Measurements from ENCODE around the gene MORN5.

The MORN5 gene

DNA sequence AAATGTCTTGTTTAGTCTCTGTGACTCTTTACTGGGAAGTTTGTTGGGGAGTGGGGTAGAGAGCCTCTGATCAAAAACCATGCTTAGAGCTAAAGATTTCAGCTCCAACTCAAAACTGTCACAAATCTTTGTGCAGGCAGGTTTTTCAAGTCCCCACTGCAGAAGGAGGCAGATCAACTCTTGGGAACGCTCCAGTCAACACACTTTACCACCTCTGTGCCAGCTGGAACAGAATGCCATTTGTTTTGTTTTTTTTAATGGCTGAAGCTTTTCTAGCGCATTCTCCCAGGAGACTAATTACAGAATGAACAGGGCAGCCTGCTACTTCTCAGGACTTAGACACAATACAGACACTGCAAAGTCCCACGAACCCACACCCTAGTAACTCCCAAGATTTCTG lies 87.0 kb downstream of the MORN5 start:
- Histone ChIP-seq H3K27ac (ENCODE audit: extremely low read depth, low read depth, low read length) (no peak overlapping the region), H3K4me1 (ENCODE audit: control insufficient read depth, insufficient read depth, low read length) (no peaks in the 10 kb centered on the region), H3K4me3 (ENCODE audit: low read depth, low read length) (no peak overlapping the region), H3K9me3 (ENCODE audit: control insufficient read depth, insufficient read depth, low read depth, low read length) (no peaks in the 10 kb centered on the region), H3K36me3 (ENCODE audit: control insufficient read depth in 2 of 2, insufficient read depth in 1 of 2, low read length in 2 of 2) (peaks cover 22 to 84% of the 10 kb centered on the region in 2 experiments; a peak in 2 of 3 replicates)
- TF ChIP-seq ZNF548 (tag by site-specific recombination; IDR thresholded peaks at IDR 0.05) (no peak), ZNF596 (tag by site-specific recombination; IDR thresholded peaks at IDR 0.05) (no peak), ZNF248 (tag by site-specific recombination; IDR thresholded peaks at IDR 0.05) (no peak)
- TF ChIP-seq, protein P1, sequence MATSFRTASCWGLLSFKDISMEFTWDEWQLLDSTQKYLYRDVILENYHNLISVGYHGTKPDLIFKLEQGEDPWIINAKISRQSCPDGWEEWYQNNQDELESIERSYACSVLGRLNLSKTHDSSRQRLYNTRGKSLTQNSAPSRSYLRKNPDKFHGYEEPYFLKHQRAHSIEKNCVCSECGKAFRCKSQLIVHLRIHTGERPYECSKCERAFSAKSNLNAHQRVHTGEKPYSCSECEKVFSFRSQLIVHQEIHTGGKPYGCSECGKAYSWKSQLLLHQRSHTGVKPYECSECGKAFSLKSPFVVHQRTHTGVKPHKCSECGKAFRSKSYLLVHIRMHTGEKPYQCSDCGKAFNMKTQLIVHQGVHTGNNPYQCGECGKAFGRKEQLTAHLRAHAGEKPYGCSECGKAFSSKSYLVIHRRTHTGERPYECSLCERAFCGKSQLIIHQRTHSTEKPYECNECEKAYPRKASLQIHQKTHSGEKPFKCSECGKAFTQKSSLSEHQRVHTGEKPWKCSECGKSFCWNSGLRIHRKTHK (tag by site-specific recombination; IDR thresholded peaks at IDR 0.05) = no peak
- TF ChIP-seq, protein P2, sequence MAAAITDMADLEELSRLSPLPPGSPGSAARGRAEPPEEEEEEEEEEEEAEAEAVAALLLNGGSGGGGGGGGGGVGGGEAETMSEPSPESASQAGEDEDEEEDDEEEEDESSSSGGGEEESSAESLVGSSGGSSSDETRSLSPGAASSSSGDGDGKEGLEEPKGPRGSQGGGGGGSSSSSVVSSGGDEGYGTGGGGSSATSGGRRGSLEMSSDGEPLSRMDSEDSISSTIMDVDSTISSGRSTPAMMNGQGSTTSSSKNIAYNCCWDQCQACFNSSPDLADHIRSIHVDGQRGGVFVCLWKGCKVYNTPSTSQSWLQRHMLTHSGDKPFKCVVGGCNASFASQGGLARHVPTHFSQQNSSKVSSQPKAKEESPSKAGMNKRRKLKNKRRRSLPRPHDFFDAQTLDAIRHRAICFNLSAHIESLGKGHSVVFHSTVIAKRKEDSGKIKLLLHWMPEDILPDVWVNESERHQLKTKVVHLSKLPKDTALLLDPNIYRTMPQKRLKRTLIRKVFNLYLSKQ (tag by site-specific recombination; IDR thresholded peaks at IDR 0.05; ENCODE audit: borderline replicate concordance) = no peak
- ChIA-PET CTCF (interaction anchor here (0.6 kb wide), 1 partner anchor 48 kb away, joined by 3 read pairs; no protein-coding TSS in a partner anchor), POLR2A (no interaction called here)

- H3K4me1 ChIP-seq (ENCODE audit: control insufficient read depth, insufficient read depth, low read length) = no peaks in the 10 kb centered on the region
- ChIA-PET POLR2A (no interaction called here), CTCF (interaction anchor here (0.7 to 1.0 kb wide), 2 partner anchors 149 to 439 kb away, joined by 3 to 4 read pairs; no protein-coding TSS in a partner anchor)
- H3K36me3 ChIP-seq (ENCODE audit: control insufficient read depth in 2 of 2, insufficient read depth in 1 of 2, low read length in 2 of 2) = peaks cover 18 to 84% of the 10 kb centered on the region in 2 experiments; a peak in 2 of 3 replicates
- H3K4me3 ChIP-seq (ENCODE audit: low read depth, low read length) = no peak overlapping the region
- no peak for TF ChIP-seq HOXD13 (CRISPR knock-in tag; IDR thresholded peaks at IDR 0.05; ENCODE audit: borderline replicate concordance)
- TF ChIP-seq, protein P3, sequence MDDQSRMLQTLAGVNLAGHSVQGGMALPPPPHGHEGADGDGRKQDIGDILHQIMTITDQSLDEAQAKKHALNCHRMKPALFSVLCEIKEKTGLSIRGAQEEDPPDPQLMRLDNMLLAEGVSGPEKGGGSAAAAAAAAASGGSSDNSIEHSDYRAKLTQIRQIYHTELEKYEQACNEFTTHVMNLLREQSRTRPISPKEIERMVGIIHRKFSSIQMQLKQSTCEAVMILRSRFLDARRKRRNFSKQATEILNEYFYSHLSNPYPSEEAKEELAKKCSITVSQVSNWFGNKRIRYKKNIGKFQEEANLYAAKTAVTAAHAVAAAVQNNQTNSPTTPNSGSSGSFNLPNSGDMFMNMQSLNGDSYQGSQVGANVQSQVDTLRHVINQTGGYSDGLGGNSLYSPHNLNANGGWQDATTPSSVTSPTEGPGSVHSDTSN (CRISPR knock-in tag; IDR thresholded peaks at IDR 0.05) = no peak
- no peak for TF ChIP-seq ZNF366 (tag by site-specific recombination; conservative IDR thresholded peaks at IDR 0.05)
- no peak for TF ChIP-seq GFI1B (tag by site-specific recombination; IDR thresholded peaks at IDR 0.05)
- no peak for TF ChIP-seq SALL2 (tag by site-specific recombination; IDR thresholded peaks at IDR 0.05; ENCODE audit: borderline replicate concordance)
- TF ChIP-seq ZNF837 (tag by site-specific recombination; IDR thresholded peaks at IDR 0.05) = no peak
- TF ChIP-seq, protein P4, sequence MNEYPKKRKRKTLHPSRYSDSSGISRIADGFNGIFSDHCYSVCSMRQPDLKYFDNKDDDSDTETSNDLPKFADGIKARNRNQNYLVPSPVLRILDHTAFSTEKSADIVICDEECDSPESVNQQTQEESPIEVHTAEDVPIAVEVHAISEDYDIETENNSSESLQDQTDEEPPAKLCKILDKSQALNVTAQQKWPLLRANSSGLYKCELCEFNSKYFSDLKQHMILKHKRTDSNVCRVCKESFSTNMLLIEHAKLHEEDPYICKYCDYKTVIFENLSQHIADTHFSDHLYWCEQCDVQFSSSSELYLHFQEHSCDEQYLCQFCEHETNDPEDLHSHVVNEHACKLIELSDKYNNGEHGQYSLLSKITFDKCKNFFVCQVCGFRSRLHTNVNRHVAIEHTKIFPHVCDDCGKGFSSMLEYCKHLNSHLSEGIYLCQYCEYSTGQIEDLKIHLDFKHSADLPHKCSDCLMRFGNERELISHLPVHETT (tag by site-specific recombination; IDR thresholded peaks at IDR 0.05) = no peak
- TF ChIP-seq ZNF23 (tag by site-specific recombination; IDR thresholded peaks at IDR 0.05; ENCODE audit: borderline replicate concordance) = no peak
- TF ChIP-seq KLF1 (tag by site-specific recombination; IDR thresholded peaks at IDR 0.05) = no peak
- TF ChIP-seq ZNF223 (tag by site-specific recombination; IDR thresholded peaks at IDR 0.05) = no peak
- TF ChIP-seq ZFHX2 (tag by site-specific recombination; conservative IDR thresholded peaks at IDR 0.05) = no peak
- TF ChIP-seq ZNF335 (tag by site-specific recombination; conservative IDR thresholded peaks at IDR 0.05) = no peak
- no peak overlapping the region for H3K27ac ChIP-seq (ENCODE audit: extremely low read depth, low read depth, low read length)
- no peaks in the 10 kb centered on the region for H3K9me3 ChIP-seq (ENCODE audit: control insufficient read depth, insufficient read depth, low read depth, low read length)
Measured at GRCh38 chr9:122248448-122248865, 88.7 kb downstream of the MORN5 start.

All from HEK293 (cell line).